Astrocyte (in vitro differentiated cells and primary cell): ENCODE data around the gene HAUS8. TPM values are rescaled to one million over a fixed set of nuclear protein-coding genes. Genes with fewer than 3 reads are reported as not detected.
"Not testable (repeated sequence)": the region's sequence is repeated elsewhere in the genome, so short reads cannot be mapped to it uniquely, and the experiment has no call there.

Experiments used
- DNase-seq: peaks from one replicate; pipeline ENCODE4 v3.0.0-alpha.2; 2010; ENCODE audit warnings: low read depth
- FAIRE-seq: peaks from 2 replicates; lab custom pipeline; 2011; peaks lifted over from hg19 to GRCh38; lab: Jason Lieb, UNC
- H2AFZ ChIP-seq: 2 replicates; pipeline ENCODE4 v1.6.0; 2012; ENCODE audit warnings: low read depth, low read length, inconsistent platforms
- H3K27ac ChIP-seq: 2 replicates; pipeline ENCODE4 v1.5.1; 2011; ENCODE audit warnings: low read depth, low read length, inconsistent platforms
- H3K27me3 ChIP-seq: 2 replicates; pipeline ENCODE4 v1.6.0; 2011; ENCODE audit warnings: low read length, inconsistent platforms; ENCODE audit not compliant: insufficient read depth
- H3K36me3 ChIP-seq: 2 replicates; pipeline ENCODE4 v1.5.1; 2011; ENCODE audit warnings: low read length, inconsistent platforms; ENCODE audit not compliant: insufficient read depth
- H3K4me1 ChIP-seq: 2 replicates; pipeline ENCODE4 v1.5.1; 2011; ENCODE audit warnings: low read length, inconsistent platforms; ENCODE audit not compliant: insufficient read depth
- H3K4me2 ChIP-seq: 2 replicates; pipeline ENCODE4 v1.6.0; 2012; ENCODE audit warnings: low read length, inconsistent platforms
- H3K4me3 ChIP-seq: 2 replicates; pipeline ENCODE4 v1.5.1; 2011; ENCODE audit warnings: low read depth, mild to moderate bottlenecking, low read length, inconsistent platforms; ENCODE audit not compliant: insufficient read depth
- H3K79me2 ChIP-seq: 2 replicates; pipeline ENCODE4 v1.6.0; 2012; ENCODE audit warnings: mild to moderate bottlenecking, low read length, inconsistent platforms; ENCODE audit not compliant: insufficient read depth
- H3K9ac ChIP-seq: 2 replicates; pipeline ENCODE4 v1.6.0; 2012; ENCODE audit warnings: mild to moderate bottlenecking, low read length, inconsistent platforms
- H3K9me3 ChIP-seq: 2 replicates; pipeline ENCODE4 v1.5.1; 2012; ENCODE audit warnings: low read depth, mild to moderate bottlenecking, low read length, inconsistent platforms; ENCODE audit not compliant: insufficient read depth
- H4K20me1 ChIP-seq: 2 replicates; pipeline ENCODE4 v1.6.0; 2012; ENCODE audit warnings: low read length, inconsistent platforms; ENCODE audit not compliant: insufficient read depth
- H3K27ac Mint-ChIP-seq: one replicate; pipeline ENCODE4 v1.8.0; 2021; ENCODE audit warnings: mild to moderate bottlenecking, mixed read lengths; ENCODE audit not compliant: unreplicated experiment
- H3K27me3 Mint-ChIP-seq: one replicate; pipeline ENCODE4 v1.8.0; 2021; ENCODE audit warnings: low read depth, mixed read lengths; ENCODE audit not compliant: unreplicated experiment
- H3K36me3 Mint-ChIP-seq: one replicate; pipeline ENCODE4 v1.8.0; 2021; ENCODE audit warnings: low read depth, mixed read lengths; ENCODE audit not compliant: unreplicated experiment
- H3K4me1 Mint-ChIP-seq: one replicate; pipeline ENCODE4 v1.8.0; 2021; ENCODE audit warnings: low read depth, mixed read lengths; ENCODE audit not compliant: unreplicated experiment
- H3K4me3 Mint-ChIP-seq: one replicate; pipeline ENCODE4 v1.8.0; 2021; ENCODE audit warnings: mild to moderate bottlenecking, moderate library complexity, mixed read lengths; ENCODE audit not compliant: unreplicated experiment
- H3K9me3 Mint-ChIP-seq: one replicate; pipeline ENCODE4 v1.8.0; 2021; ENCODE audit warnings: mild to moderate bottlenecking, mixed read lengths; ENCODE audit not compliant: unreplicated experiment
- EZH2 ChIP-seq: IDR thresholded peaks from 2 replicates; pipeline ENCODE4 v1.6.1; 2012; ENCODE audit warnings: mild to moderate bottlenecking, low read length, inconsistent platforms; ENCODE audit not compliant: insufficient read depth
- total RNA-seq: library from RNA; stranded (reverse); gene quantifications from 2 replicates; pipeline ENCODE4 v1.2.1, GENCODE V29; 2021
- TF ChIP-seq, protein P1 (sequence below): IDR thresholded peaks from 2 replicates; pipeline ENCODE4 v1.5.1; 2011; ENCODE audit warnings: low read depth, mild to moderate bottlenecking, inconsistent platforms, low read length, moderate library complexity; ENCODE audit not compliant: insufficient read depth

HAUS8 gene
- total RNA-seq, 1 donor from 2014 or later: 5.6 TPM

DNA sequence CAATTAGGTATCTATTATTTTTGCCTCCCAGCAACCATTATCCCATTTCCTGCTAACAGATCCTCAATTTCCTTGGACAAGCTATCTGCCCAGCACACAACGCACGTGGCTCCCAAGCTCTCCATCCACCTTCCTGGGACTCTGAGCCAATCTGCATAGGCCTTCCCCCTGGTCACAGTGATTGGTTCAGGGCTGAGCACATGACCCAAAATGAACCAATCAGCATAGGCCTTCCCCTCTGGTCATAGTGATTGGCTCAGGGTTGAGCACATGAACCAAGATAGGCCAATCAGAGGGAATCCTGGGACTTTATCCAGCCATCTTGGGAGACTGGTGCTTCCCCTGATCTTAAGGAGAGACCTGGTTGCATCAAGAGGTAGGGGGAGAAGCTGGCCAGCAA, 54.4 kb downstream of the HAUS8 start:
- no peaks in the 10 kb centered on the region for H3K4me1 ChIP-seq
- Mint-ChIP-seq H3K27me3 (peaks cover 21% of the 10 kb centered on the region), H3K27ac (no peak overlapping the region), H3K36me3 (peaks cover 5% of the 10 kb centered on the region), H3K4me3 (no peak overlapping the region), H3K9me3 (peaks cover 14% of the 10 kb centered on the region), H3K4me1 (no peaks in the 10 kb centered on the region)
- H3K4me2 ChIP-seq: no peak overlapping the region
- DNase-seq (no peak), FAIRE-seq (no peak)
- no peaks in the 10 kb centered on the region for H4K20me1 ChIP-seq
- no peak overlapping the region for H3K27ac ChIP-seq
- H3K4me3 ChIP-seq: no peak overlapping the region
- H3K27me3 ChIP-seq: peaks cover 13% of the 10 kb centered on the region
- no peaks in the 10 kb centered on the region for H3K36me3 ChIP-seq
- no peak overlapping the region for H3K9ac ChIP-seq
- no peaks in the 10 kb centered on the region for H3K79me2 ChIP-seq
- H3K9me3 ChIP-seq: peaks cover 6% of the 10 kb centered on the region
- H2AFZ ChIP-seq: no peak overlapping the region
- TF ChIP-seq, protein P1, sequence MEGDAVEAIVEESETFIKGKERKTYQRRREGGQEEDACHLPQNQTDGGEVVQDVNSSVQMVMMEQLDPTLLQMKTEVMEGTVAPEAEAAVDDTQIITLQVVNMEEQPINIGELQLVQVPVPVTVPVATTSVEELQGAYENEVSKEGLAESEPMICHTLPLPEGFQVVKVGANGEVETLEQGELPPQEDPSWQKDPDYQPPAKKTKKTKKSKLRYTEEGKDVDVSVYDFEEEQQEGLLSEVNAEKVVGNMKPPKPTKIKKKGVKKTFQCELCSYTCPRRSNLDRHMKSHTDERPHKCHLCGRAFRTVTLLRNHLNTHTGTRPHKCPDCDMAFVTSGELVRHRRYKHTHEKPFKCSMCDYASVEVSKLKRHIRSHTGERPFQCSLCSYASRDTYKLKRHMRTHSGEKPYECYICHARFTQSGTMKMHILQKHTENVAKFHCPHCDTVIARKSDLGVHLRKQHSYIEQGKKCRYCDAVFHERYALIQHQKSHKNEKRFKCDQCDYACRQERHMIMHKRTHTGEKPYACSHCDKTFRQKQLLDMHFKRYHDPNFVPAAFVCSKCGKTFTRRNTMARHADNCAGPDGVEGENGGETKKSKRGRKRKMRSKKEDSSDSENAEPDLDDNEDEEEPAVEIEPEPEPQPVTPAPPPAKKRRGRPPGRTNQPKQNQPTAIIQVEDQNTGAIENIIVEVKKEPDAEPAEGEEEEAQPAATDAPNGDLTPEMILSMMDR: no peak
- TF ChIP-seq EZH2: no peak

DNA sequence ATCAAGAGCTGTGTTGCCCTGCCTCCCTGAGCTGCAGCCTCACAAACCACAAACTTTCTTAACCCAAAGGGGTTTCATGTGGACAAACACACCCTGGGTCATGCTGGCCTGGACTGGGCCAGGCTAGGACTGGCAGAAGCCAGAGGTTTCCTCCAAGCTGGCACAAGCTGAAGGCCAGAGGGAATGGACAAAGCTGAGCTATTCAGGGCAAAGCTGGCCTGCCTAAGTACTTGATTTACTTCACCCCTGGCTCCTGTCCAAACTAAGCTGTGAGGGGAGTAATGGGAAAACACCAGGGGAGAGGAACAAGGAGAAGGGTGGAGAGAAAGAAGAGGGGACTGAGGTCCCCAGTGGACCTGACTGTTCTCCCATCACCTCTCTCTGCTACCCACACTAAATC, 54.9 kb downstream of the HAUS8 start:
- Mint-ChIP-seq H3K36me3 (peaks cover 5% of the 10 kb centered on the region), H3K27me3 (peaks cover 16% of the 10 kb centered on the region), H3K4me1 (no peaks in the 10 kb centered on the region), H3K4me3 (no peak overlapping the region), H3K9me3 (peaks cover 14% of the 10 kb centered on the region), H3K27ac (no peak overlapping the region)
- H3K4me2 ChIP-seq: no peak overlapping the region
- no peaks in the 10 kb centered on the region for H4K20me1 ChIP-seq
- H3K4me1 ChIP-seq: no peaks in the 10 kb centered on the region
- no peak for FAIRE-seq
- no peak overlapping the region for H3K27ac ChIP-seq
- H3K79me2 ChIP-seq: no peaks in the 10 kb centered on the region
- H3K36me3 ChIP-seq: no peaks in the 10 kb centered on the region
- H3K27me3 ChIP-seq: peaks cover 9% of the 10 kb centered on the region
- no peak for DNase-seq
- no peak overlapping the region for H3K9ac ChIP-seq
- H2AFZ ChIP-seq: no peak overlapping the region
- H3K9me3 ChIP-seq: peaks cover 6% of the 10 kb centered on the region
- H3K4me3 ChIP-seq: no peak overlapping the region
- no peak for TF ChIP-seq EZH2
- TF ChIP-seq, protein P1: no peak

DNA sequence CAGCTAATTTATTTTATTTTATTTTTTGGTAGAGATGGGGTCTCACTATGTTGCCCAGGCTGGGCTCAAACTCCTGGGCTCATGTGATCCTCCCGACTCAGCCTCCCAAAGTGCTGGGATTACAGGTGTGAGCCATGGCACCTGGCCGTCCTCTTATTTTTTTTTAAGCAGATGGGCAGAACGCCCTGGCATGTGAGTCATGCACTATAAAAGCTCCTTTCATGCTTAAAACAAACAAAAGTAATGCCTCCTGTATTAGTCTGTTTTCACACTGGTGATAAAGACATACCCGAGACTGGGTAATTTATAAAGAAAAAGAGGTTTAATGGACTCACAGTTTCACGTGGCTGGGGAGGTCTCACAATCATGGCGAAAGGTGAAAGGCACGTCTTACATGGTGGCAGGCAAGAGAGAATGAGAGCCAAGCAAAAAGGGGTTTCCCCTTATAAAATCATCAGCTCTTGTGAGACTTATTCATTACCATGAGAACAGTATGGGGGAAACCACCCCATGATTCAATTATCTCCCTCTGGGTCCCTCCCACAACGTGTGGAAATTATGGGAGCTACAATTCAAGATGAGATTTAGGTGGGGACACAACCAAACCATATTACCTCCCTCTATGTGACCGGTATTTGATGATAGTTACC, 60.9 kb downstream of the HAUS8 start:
- H3K36me3 Mint-ChIP-seq, H3K9me3 Mint-ChIP-seq: not testable (repeated sequence)

More for the DNA sequence above, 60.9 kb downstream of the HAUS8 start:
- H3K79me2 ChIP-seq, H3K9me3 ChIP-seq, DNase-seq, H3K27ac ChIP-seq, H3K9ac ChIP-seq, H3K4me1 ChIP-seq, H3K27me3 Mint-ChIP-seq, H3K4me1 Mint-ChIP-seq, H3K36me3 ChIP-seq, FAIRE-seq, H3K27me3 ChIP-seq, H3K27ac Mint-ChIP-seq, H2AFZ ChIP-seq, H3K4me2 ChIP-seq, H4K20me1 ChIP-seq, H3K4me3 Mint-ChIP-seq, H3K4me3 ChIP-seq: not testable (repeated sequence)
